ENCODE data around the gene MLPH.

The MLPH gene

GRCh38 chr2:237592425-237592980 is 105.5 kb downstream of the MLPH start:
- Histone ChIP-seq H3F3A (ENCODE audit: control insufficient read depth, insufficient read depth) (no peaks in the 10 kb centered on the region), H3K27me3 (ENCODE audit: control insufficient read depth, low read length) (peaks cover 13% of the 10 kb centered on the region), H3K4me3 (ENCODE audit: low read length) (no peak overlapping the region), H3K4me1 (ENCODE audit: control insufficient read depth, low read length) (peaks cover 6% of the 10 kb centered on the region), H3K27ac (ENCODE audit: low read depth, low read length) (no peak overlapping the region), H3K9me3 (ENCODE audit: control insufficient read depth, insufficient read depth, low read length) (no peaks in the 10 kb centered on the region), H3K79me2 (ENCODE audit: control insufficient read depth, low read length) (no peaks in the 10 kb centered on the region), H4K20me1 (ENCODE audit: control insufficient read depth, insufficient read depth, low read depth, low read length) (no peaks in the 10 kb centered on the region), H3K9me2 (replicated peaks; ENCODE audit: control insufficient read depth, low read length) (no peaks in the 10 kb centered on the region), H3K4me2 (ENCODE audit: low read length) (no peak overlapping the region), H3K36me3 (ENCODE audit: control insufficient read depth, low read length) (no peaks in the 10 kb centered on the region)
- TF ChIP-seq EZH2phosphoT487 (IDR thresholded peaks at IDR 0.05; ENCODE audit: borderline replicate concordance, low read length) (no peak), CTCF (IDR thresholded peaks at IDR 0.05; ENCODE audit: low read depth, low read length, poor library complexity, severe bottlenecking) (no peak)

- Histone ChIP-seq H3K4me1 (ENCODE audit: control insufficient read depth, low read length) (peaks cover 6% of the 10 kb centered on the region), H3F3A (ENCODE audit: control insufficient read depth, insufficient read depth) (no peaks in the 10 kb centered on the region)
- TF ChIP-seq CTCF (IDR thresholded peaks at IDR 0.05; ENCODE audit: low read depth, low read length, poor library complexity, severe bottlenecking) = no peak
- no peak for TF ChIP-seq EZH2phosphoT487 (IDR thresholded peaks at IDR 0.05; ENCODE audit: borderline replicate concordance, low read length)
Measured at GRCh38 chr2:237593036-237593435, 106.0 kb downstream of the MLPH start.

DNA sequence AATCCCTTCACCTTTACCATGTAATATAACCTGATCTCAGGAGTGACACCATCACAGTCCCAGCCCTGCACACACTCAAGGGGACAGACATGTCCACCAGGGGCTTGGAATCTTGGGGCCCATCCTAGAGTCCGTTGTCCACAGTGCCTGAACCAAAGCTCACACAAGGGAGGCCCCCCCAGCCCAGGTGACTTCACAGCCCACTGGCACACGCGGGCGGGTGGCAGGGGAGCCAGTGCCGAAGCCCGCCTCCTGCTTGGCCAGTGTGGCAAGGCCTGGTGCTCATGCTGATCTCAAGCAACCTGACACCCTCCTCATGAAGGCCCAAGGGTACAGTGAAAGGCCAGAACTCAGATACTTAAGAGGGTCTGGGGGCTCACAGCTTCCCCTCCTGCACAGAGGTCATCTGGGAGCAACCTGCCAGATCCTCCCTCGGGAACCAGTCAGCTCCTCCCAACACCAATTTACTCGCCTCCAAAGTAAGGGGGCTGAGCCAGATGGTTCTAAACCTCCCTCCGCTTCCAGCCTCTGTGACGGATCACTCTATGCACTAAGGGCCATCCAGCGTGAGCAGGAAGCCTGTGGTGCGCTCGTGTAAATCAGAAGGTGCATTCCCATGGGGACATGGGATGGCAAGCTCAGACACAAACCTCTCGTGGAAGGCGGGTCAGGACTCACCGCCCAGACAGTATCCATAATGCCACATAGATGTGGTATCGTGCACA is 106.7 kb downstream of the MLPH start:
- H4K20me1 ChIP-seq (ENCODE audit: control insufficient read depth, insufficient read depth, low read depth, low read length) = no peaks in the 10 kb centered on the region
- H3K4me3 ChIP-seq (ENCODE audit: low read length) = no peak overlapping the region
- H3K36me3 ChIP-seq (ENCODE audit: control insufficient read depth, low read length) = no peaks in the 10 kb centered on the region
- no peak overlapping the region for H3K4me2 ChIP-seq (ENCODE audit: low read length)
- no peaks in the 10 kb centered on the region for H3F3A ChIP-seq (ENCODE audit: control insufficient read depth, insufficient read depth)
- H3K9me3 ChIP-seq (ENCODE audit: control insufficient read depth, insufficient read depth, low read length) = no peaks in the 10 kb centered on the region
- no peak overlapping the region for H3K27ac ChIP-seq (ENCODE audit: low read depth, low read length)
- H3K9me2 ChIP-seq (replicated peaks; ENCODE audit: control insufficient read depth, low read length) = no peaks in the 10 kb centered on the region
- H3K4me1 ChIP-seq (ENCODE audit: control insufficient read depth, low read length) = peaks cover 6% of the 10 kb centered on the region
- H3K79me2 ChIP-seq (ENCODE audit: control insufficient read depth, low read length) = no peaks in the 10 kb centered on the region
- TF ChIP-seq CTCF (IDR thresholded peaks at IDR 0.05; ENCODE audit: low read depth, low read length, poor library complexity, severe bottlenecking) (no peak), EZH2phosphoT487 (IDR thresholded peaks at IDR 0.05; ENCODE audit: borderline replicate concordance, low read length) (no peak)
- H3K27me3 ChIP-seq (ENCODE audit: control insufficient read depth, low read length) = peaks cover 5% of the 10 kb centered on the region; the same call in 1 of the 2 replicates

More at GRCh38 chr2:237593036-237593435, 106.0 kb downstream of the MLPH start:
- Histone ChIP-seq H3K27ac (ENCODE audit: low read depth, low read length) (no peak overlapping the region), H3K4me3 (ENCODE audit: low read length) (no peak overlapping the region), H3K79me2 (ENCODE audit: control insufficient read depth, low read length) (no peaks in the 10 kb centered on the region), H4K20me1 (ENCODE audit: control insufficient read depth, insufficient read depth, low read depth, low read length) (no peaks in the 10 kb centered on the region), H3K36me3 (ENCODE audit: control insufficient read depth, low read length) (no peaks in the 10 kb centered on the region), H3K4me2 (ENCODE audit: low read length) (no peak overlapping the region), H3K9me2 (replicated peaks; ENCODE audit: control insufficient read depth, low read length) (no peaks in the 10 kb centered on the region), H3K27me3 (ENCODE audit: control insufficient read depth, low read length) (peaks cover 8% of the 10 kb centered on the region), H3K9me3 (ENCODE audit: control insufficient read depth, insufficient read depth, low read length) (no peaks in the 10 kb centered on the region)
